Medulla oblongata (tissue), 1 donor: Measurements from ENCODE around the gene ROPN1L.

Source experiments
- DNase-seq: peaks from one replicate; pipeline ENCODE4 v3.0.0-alpha.2; 2015; ENCODE audit errors: extremely low spot score

ROPN1L gene

GRCh38 chr5:10457682-10458574, 16.2 kb downstream of the ROPN1L start:
- no peak for DNase-seq

GRCh38 chr5:10459080-10460055, 17.7 kb downstream of the ROPN1L start:
- no peak for DNase-seq

- peak; percentile 61 for DNase-seq
Observed at GRCh38 chr5:10460252-10460906, 18.7 kb downstream of the ROPN1L start.

GRCh38 chr5:10461041-10461440, 19.4 kb downstream of the ROPN1L start:
- no peak for DNase-seq

- DNase-seq = no peak
Observed at GRCh38 chr5:10461904-10462555, 20.4 kb downstream of the ROPN1L start.

GRCh38 chr5:10463566-10463965, 21.9 kb downstream of the ROPN1L start:
- DNase-seq = no peak

GRCh38 chr5:10464173-10464572, 22.5 kb downstream of the ROPN1L start:
- no peak for DNase-seq

GRCh38 chr5:10465726-10466125, 24.0 kb downstream of the ROPN1L start:
- DNase-seq = no peak

GRCh38 chr5:10466446-10467073, 24.9 kb downstream of the ROPN1L start:
- no peak for DNase-seq

GRCh38 chr5:10467281-10468198, 25.9 kb downstream of the ROPN1L start:
- DNase-seq = no peak

GRCh38 chr5:10468256-10468655, 26.6 kb downstream of the ROPN1L start:
- DNase-seq = no peak

- DNase-seq = no peak
Observed at GRCh38 chr5:10469253-10470050, 27.8 kb downstream of the ROPN1L start.

- DNase-seq = no peak
Observed at GRCh38 chr5:10470669-10471068, 29.0 kb downstream of the ROPN1L start.

GRCh38 chr5:10471677-10472076, 30.0 kb downstream of the ROPN1L start:
- no peak for DNase-seq

GRCh38 chr5:10474521-10475075, 32.9 kb downstream of the ROPN1L start:
- DNase-seq = no peak

GRCh38 chr5:10475931-10476676, 34.4 kb downstream of the ROPN1L start:
- no peak for DNase-seq

- DNase-seq = no peak
Observed at GRCh38 chr5:10476878-10477277, 35.2 kb downstream of the ROPN1L start.

GRCh38 chr5:10477943-10478342, 36.3 kb downstream of the ROPN1L start:
- DNase-seq = no peak
